SK-N-SH (cell line): ENCODE results near the gene FAM107B. TPM values are rescaled to one million over a fixed set of nuclear protein-coding genes. Genes with fewer than 3 reads are reported as not detected.
A peak's percentile ranks its signal among the peaks of the same experiment; 100 is the strongest.

Experiments
- CTCF ChIA-PET: fragments of 300-600, 350-600 bp; formaldehyde crosslinking; extraction: SDS; loops from one replicate; lab custom pipeline; 2021; lab: Yijun Ruan, JAX
- POLR2A ChIA-PET: fragments of 350-600 bp; sonication (Branson Sonifier 250); formaldehyde crosslinking; extraction: SDS; loops from one replicate; lab custom pipeline; 2020; ENCODE audit warnings: antibody characterized with exemption, inconsistent platforms; lab: Yijun Ruan, JAX
- DNase-seq: peaks from one replicate; pipeline ENCODE4 v3.0.0; 2012
- H2AFZ ChIP-seq: fragments of 200-600 bp; sonication (generic); 2 replicates; pipeline ENCODE4 v1.8.1; 2016; ENCODE audit warnings: antibody characterized with exemption, mild to moderate bottlenecking, low read depth
- H3F3A ChIP-seq: fragments of 200-600 bp; sonication (generic); replicated peaks from 2 replicates; pipeline ENCODE3; 2016; ENCODE audit warnings: antibody characterized with exemption, mild to moderate bottlenecking; ENCODE audit not compliant: insufficient read depth
- H3K27ac ChIP-seq, 2 experiments: fragments of 200-500 bp in 1 of 2; fragments of 200-600 bp in 1 of 2; sonication (Bioruptor generic) in 1 of 2; sonication (generic), shearing (Covaris generic) in 1 of 2; 2 replicates each; pipeline versions ENCODE4 v1.5.1 to v1.6.1; 2014 to 2016; ENCODE audit warnings: low read depth in 2 of 2, inconsistent platforms in 1 of 2, low read length in 1 of 2, mild to moderate bottlenecking in 1 of 2, mixed read lengths in 1 of 2
- H3K27me3 ChIP-seq: fragments of 200-600 bp; sonication (generic), shearing (Covaris generic); 2 replicates; pipeline ENCODE4 v1.6.1; 2016; ENCODE audit warnings: mixed run types; ENCODE audit not compliant: insufficient read depth
- H3K36me3 ChIP-seq, 2 experiments: fragments of 200-500 bp in 1 of 2; fragments of 200-600 bp in 1 of 2; sonication (Bioruptor generic) in 1 of 2; sonication (generic) in 1 of 2; replicated peaks in 1 of 2; 2 replicates each; pipeline versions ENCODE3 to v1.5.1; 2014 to 2016; ENCODE audit warnings: low read length in 1 of 2, mild to moderate bottlenecking in 1 of 2; ENCODE audit not compliant: insufficient read depth in 2 of 2, control insufficient read depth in 1 of 2
- H3K4me1 ChIP-seq, 2 experiments: fragments of 200-500 bp in 1 of 2; fragments of 200-600 bp in 1 of 2; sonication (Bioruptor generic) in 1 of 2; sonication (generic), shearing (Covaris generic) in 1 of 2; 2 replicates each; pipeline versions ENCODE4 v1.5.1 to v1.6.1; 2014 to 2016; ENCODE audit warnings: low read depth in 1 of 2, low read length in 1 of 2, mixed run types in 1 of 2; ENCODE audit not compliant: insufficient read depth in 2 of 2, control insufficient read depth in 1 of 2
- H3K4me2 ChIP-seq: fragments of 200-600 bp; sonication (generic), shearing (Covaris generic); 2 replicates; pipeline ENCODE4 v1.6.1; 2017; ENCODE audit warnings: mixed run types
- H3K4me3 ChIP-seq, 2 experiments: fragments of 200-500 bp in 1 of 2; fragments of 200-600 bp in 1 of 2; sonication (Bioruptor generic) in 1 of 2; sonication (generic), shearing (Covaris generic) in 1 of 2; 2 replicates each; pipeline versions ENCODE4 v1.5.1 to v1.8.1; 2014 to 2016; ENCODE audit warnings: low read depth in 2 of 2, inconsistent platforms in 1 of 2, low read length in 1 of 2, mild to moderate bottlenecking in 1 of 2, mixed read lengths in 1 of 2, moderate library complexity in 1 of 2
- H3K79me2 ChIP-seq: fragments of 200-600 bp; sonication (generic); 2 replicates; pipeline ENCODE4 v1.8.1; 2017; ENCODE audit warnings: mild to moderate bottlenecking; ENCODE audit not compliant: insufficient read depth
- H3K9ac ChIP-seq: fragments of 200-600 bp; sonication (generic); 2 replicates; pipeline ENCODE4 v1.6.1; 2017; ENCODE audit warnings: mixed run types
- H3K9me2 ChIP-seq: fragments of 200-600 bp; sonication (generic); 2 replicates; pipeline ENCODE4 v1.6.1; 2017; ENCODE audit warnings: mixed run types
- H3K9me3 ChIP-seq: fragments of 200-600 bp; sonication (generic); 2 replicates; pipeline ENCODE4 v1.6.1; 2017; ENCODE audit warnings: mixed run types, mild to moderate bottlenecking, moderate library complexity
- H4K20me1 ChIP-seq: fragments of 200-600 bp; sonication (generic); 2 replicates; pipeline ENCODE4 v1.6.1; 2017; ENCODE audit warnings: mild to moderate bottlenecking, mixed run types; ENCODE audit not compliant: insufficient read depth
- CHD2 ChIP-seq: fragments of 150-350 bp; IDR thresholded peaks from 2 replicates; pipeline ENCODE4 v1.6.1; 2018; ENCODE audit warnings: low read length; ENCODE audit not compliant: partially characterized antibody
- ELF1 ChIP-seq: IDR thresholded peaks from 2 replicates; pipeline ENCODE4 v1.4.0; 2012
- FOSL2 ChIP-seq: IDR thresholded peaks from 2 replicates; pipeline ENCODE4 v1.4.0; 2012; ENCODE audit warnings: low read depth, mild to moderate bottlenecking, moderate library complexity, borderline replicate concordance
- FOXJ3 ChIP-seq: sonication (generic); formaldehyde crosslinking; IDR thresholded peaks from 2 replicates; pipeline ENCODE4 v1.5.1; 2020; ENCODE audit warnings: mild to moderate bottlenecking, missing genetic modification reagents
- JUND ChIP-seq: IDR thresholded peaks from 2 replicates; pipeline ENCODE4 v1.4.0; 2012
- MXI1 ChIP-seq: IDR thresholded peaks from 2 replicates; pipeline ENCODE4 v1.6.1; 2012; ENCODE audit warnings: mild to moderate bottlenecking, low read depth, low read length, improper control_type of control experiment
- NFIC ChIP-seq: IDR thresholded peaks from 2 replicates; pipeline ENCODE4 v1.4.0; 2012; ENCODE audit warnings: borderline replicate concordance
- POLR2AphosphoS5 ChIP-seq: IDR thresholded peaks from 2 replicates; pipeline ENCODE4 v1.6.1; 2012; ENCODE audit warnings: low read depth, low read length
- RCOR1 ChIP-seq: fragments of 150-350 bp; IDR thresholded peaks from 2 replicates; pipeline ENCODE4 v1.6.1; 2017; ENCODE audit warnings: antibody characterized with exemption, low read length
- RFX5 ChIP-seq: IDR thresholded peaks from 2 replicates; pipeline ENCODE4 v1.6.1; 2012; ENCODE audit warnings: mild to moderate bottlenecking, improper control_type of control experiment, low read length
- RXRA ChIP-seq: IDR thresholded peaks from 2 replicates; pipeline ENCODE4 v1.4.0; 2012; ENCODE audit warnings: low read depth, mild to moderate bottlenecking, borderline replicate concordance
- SIN3A ChIP-seq: IDR thresholded peaks from 2 replicates; pipeline ENCODE4 v1.6.1; 2012; ENCODE audit warnings: low read depth, mild to moderate bottlenecking, low read length, moderate library complexity, borderline replicate concordance
- SMC3 ChIP-seq: IDR thresholded peaks from 2 replicates; pipeline ENCODE4 v1.6.1; 2012; ENCODE audit warnings: low read depth, low read length, improper control_type of control experiment
- YY1 ChIP-seq: IDR thresholded peaks from 2 replicates; pipeline ENCODE4 v1.4.0; 2012; ENCODE audit warnings: low read depth, mild to moderate bottlenecking
- WGBS: methylation state at CpG from one replicate; pipeline ENCODE4 v1.1.6; 2017; ENCODE audit warnings: low lambda C conversion rate; 5-methylcytosine and 5-hydroxymethylcytosine counted together
- polyA plus RNA-seq, 3 experiments: library from polyadenylated mRNA; depleted of rRNA; stranded (reverse); fragments of >200 nt; gene quantifications; 2 replicates each; pipeline ENCODE4 v1.2.3, GENCODE V29; 2012
- TF ChIP-seq, protein P1 (sequence below): fragments of 150-350 bp; IDR thresholded peaks from 2 replicates; pipeline ENCODE4 v1.6.1; 2016; ENCODE audit warnings: mild to moderate bottlenecking, low read depth, low read length
- TF ChIP-seq, protein P2 (sequence below): IDR thresholded peaks from 2 replicates; pipeline ENCODE4 v1.4.0; 2012; ENCODE audit warnings: low read depth, borderline replicate concordance
- TF ChIP-seq, protein P3 (sequence below): IDR thresholded peaks from 2 replicates; pipeline ENCODE4 v1.4.0; 2012; ENCODE audit warnings: low read depth, borderline replicate concordance
- TF ChIP-seq, protein P4 (sequence below): IDR thresholded peaks from 2 replicates; pipeline ENCODE4; 2012

FAM107B gene
- polyA plus RNA-seq, 1 of the 3 experiments (the other 2 are of a cell fraction), result 1.0 TPM

DNA sequence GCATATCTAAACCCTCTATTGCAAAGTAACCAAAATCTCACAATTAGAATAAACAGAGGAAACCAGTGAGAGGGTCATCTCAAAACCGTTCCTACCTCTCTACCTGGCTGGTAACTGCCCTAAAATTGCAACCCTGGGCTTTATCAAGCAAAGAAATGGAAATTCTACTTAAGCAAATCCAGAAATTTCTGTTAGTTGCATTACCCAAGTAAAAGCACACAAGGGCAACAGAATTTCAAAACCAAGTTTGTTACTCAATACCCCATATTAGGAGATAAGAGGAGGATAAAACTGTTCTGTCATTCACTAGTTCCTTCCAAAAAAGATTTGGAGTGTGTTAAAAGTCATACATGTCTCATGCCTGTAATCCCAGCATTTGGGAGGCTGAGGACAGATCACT lies 195.3 kb downstream of the FAM107B start:
- H3K27me3 ChIP-seq, result no peaks in the 10 kb centered on the region
- WGBS, result 64% methylated on average over 1 of the region's 1 CpG
- no peaks in the 10 kb centered on the region for H4K20me1 ChIP-seq
- no peak overlapping the region for H3K27ac ChIP-seq
- no peaks in the 10 kb centered on the region for H3K36me3 ChIP-seq
- H3K79me2 ChIP-seq, result no peaks in the 10 kb centered on the region
- DNase-seq, result no peak
- H3K9ac ChIP-seq, result no peak overlapping the region
- H3K9me2 ChIP-seq, result no peaks in the 10 kb centered on the region
- no peak overlapping the region for H3K4me3 ChIP-seq
- H3K4me2 ChIP-seq, result no peak overlapping the region
- no peak overlapping the region for H2AFZ ChIP-seq
- H3K4me1 ChIP-seq, result peaks cover 0 to 6% of the 10 kb centered on the region in 2 experiments; a peak in 1 of 4 replicates
- TF ChIP-seq FOSL2 (no peak), RFX5 (no peak), RXRA (no peak), SIN3A (no peak)
- TF ChIP-seq, protein P1, sequence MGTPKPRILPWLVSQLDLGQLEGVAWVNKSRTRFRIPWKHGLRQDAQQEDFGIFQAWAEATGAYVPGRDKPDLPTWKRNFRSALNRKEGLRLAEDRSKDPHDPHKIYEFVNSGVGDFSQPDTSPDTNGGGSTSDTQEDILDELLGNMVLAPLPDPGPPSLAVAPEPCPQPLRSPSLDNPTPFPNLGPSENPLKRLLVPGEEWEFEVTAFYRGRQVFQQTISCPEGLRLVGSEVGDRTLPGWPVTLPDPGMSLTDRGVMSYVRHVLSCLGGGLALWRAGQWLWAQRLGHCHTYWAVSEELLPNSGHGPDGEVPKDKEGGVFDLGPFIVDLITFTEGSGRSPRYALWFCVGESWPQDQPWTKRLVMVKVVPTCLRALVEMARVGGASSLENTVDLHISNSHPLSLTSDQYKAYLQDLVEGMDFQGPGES, result no peak
- TF ChIP-seq, protein P2, sequence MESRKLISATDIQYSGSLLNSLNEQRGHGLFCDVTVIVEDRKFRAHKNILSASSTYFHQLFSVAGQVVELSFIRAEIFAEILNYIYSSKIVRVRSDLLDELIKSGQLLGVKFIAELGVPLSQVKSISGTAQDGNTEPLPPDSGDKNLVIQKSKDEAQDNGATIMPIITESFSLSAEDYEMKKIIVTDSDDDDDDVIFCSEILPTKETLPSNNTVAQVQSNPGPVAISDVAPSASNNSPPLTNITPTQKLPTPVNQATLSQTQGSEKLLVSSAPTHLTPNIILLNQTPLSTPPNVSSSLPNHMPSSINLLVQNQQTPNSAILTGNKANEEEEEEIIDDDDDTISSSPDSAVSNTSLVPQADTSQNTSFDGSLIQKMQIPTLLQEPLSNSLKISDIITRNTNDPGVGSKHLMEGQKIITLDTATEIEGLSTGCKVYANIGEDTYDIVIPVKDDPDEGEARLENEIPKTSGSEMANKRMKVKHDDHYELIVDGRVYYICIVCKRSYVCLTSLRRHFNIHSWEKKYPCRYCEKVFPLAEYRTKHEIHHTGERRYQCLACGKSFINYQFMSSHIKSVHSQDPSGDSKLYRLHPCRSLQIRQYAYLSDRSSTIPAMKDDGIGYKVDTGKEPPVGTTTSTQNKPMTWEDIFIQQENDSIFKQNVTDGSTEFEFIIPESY, result no peak
- H3F3A ChIP-seq, result no peaks in the 10 kb centered on the region
- ChIA-PET POLR2A (no interaction called here), CTCF (interaction anchor here (0.8 kb wide), 1 partner anchor 10 kb away, joined by 3 read pairs; no protein-coding TSS in a partner anchor)
- H3K9me3 ChIP-seq, result no peaks in the 10 kb centered on the region

DNA sequence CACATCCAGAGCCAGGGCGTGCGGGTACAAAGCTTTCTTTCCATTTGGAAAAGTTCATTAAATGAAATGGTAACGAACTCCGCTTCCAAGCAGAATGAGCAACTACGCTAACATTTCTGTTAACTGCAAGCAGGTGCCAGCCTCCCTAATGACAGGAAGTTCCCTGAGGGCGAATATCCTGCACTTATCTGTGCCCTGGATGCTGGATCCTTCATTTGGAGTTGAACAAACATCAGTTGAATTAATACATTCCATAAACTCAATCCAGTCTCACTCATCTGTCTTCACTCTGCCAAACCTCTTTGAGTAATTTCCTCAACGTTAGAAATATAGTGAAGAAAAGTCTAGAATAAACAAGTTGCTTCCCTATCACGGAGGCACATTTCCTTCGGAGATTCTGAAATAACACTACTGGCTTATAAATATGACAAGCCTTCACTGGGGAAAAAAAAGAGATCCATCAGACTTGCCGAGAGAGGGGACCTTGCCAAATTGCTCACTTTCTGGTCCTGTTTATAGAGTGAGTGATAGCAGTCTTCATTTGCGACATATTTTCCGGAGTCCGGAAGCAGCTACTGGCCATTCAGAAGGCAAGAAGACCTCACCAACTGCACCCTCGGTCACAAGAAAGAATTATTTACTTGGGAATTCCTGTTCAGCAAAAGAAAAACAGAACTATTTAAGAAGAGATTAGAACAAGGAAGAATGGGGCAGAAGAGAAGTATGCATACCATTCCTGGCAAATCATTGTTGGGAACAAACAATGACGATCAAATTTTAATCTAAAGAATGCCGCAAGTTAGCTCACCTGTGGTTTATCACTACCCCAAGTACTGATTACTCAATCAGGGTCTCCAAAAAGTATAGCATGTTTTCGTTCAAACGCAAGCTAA lies 196.4 kb downstream of the FAM107B start:
- H3K4me3 ChIP-seq, result no peak overlapping the region
- peaks cover 0 to 10% of the 10 kb centered on the region in 2 experiments; a peak in 2 of 4 replicates for H3K4me1 ChIP-seq
- no peaks in the 10 kb centered on the region for H4K20me1 ChIP-seq
- H3K27ac ChIP-seq, result peak overlapping the region in 1 of 2 experiments; percentile 5; a peak in 1 of 4 replicates
- ChIA-PET POLR2A (no interaction called here), CTCF (interaction anchor here (0.8 kb wide), 1 partner anchor 11 kb away, joined by 3 read pairs; no protein-coding TSS in a partner anchor)
- H3F3A ChIP-seq, result no peaks in the 10 kb centered on the region
- H3K9me3 ChIP-seq, result no peaks in the 10 kb centered on the region
- no peak for DNase-seq
- no peak overlapping the region for H3K4me2 ChIP-seq
- no peaks in the 10 kb centered on the region for H3K79me2 ChIP-seq
- H3K9me2 ChIP-seq, result no peaks in the 10 kb centered on the region
- no peaks in the 10 kb centered on the region for H3K36me3 ChIP-seq
- no peaks in the 10 kb centered on the region for H3K27me3 ChIP-seq
- WGBS, result 72% methylated on average over 18 of the region's 18 CpGs
- H2AFZ ChIP-seq, result no peak overlapping the region
- H3K9ac ChIP-seq, result no peak overlapping the region
- TF ChIP-seq SMC3, result no peak
- no peak for TF ChIP-seq NFIC
- TF ChIP-seq JUND, result no peak
- no peak for TF ChIP-seq POLR2AphosphoS5
- TF ChIP-seq FOSL2, result no peak
- TF ChIP-seq, protein P3, sequence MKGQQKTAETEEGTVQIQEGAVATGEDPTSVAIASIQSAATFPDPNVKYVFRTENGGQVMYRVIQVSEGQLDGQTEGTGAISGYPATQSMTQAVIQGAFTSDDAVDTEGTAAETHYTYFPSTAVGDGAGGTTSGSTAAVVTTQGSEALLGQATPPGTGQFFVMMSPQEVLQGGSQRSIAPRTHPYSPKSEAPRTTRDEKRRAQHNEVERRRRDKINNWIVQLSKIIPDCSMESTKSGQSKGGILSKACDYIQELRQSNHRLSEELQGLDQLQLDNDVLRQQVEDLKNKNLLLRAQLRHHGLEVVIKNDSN, result no peak
- TF ChIP-seq YY1, result no peak
- TF ChIP-seq, protein P4, sequence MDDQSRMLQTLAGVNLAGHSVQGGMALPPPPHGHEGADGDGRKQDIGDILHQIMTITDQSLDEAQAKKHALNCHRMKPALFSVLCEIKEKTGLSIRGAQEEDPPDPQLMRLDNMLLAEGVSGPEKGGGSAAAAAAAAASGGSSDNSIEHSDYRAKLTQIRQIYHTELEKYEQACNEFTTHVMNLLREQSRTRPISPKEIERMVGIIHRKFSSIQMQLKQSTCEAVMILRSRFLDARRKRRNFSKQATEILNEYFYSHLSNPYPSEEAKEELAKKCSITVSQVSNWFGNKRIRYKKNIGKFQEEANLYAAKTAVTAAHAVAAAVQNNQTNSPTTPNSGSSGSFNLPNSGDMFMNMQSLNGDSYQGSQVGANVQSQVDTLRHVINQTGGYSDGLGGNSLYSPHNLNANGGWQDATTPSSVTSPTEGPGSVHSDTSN, result no peak
- no peak for TF ChIP-seq RFX5
- TF ChIP-seq ELF1, result no peak
- no peak for TF ChIP-seq MXI1
- TF ChIP-seq CHD2, result no peak
- no peak for TF ChIP-seq RCOR1
- TF ChIP-seq SIN3A, result no peak
- no peak for TF ChIP-seq RXRA
- TF ChIP-seq, protein P2, result no peak
- TF ChIP-seq FOXJ3 (CRISPR knock-in tag), result no peak
